ENCODE data around the gene DCXR.

GRCh38 chr17:82015311-82015971 lies 22.1 kb downstream of the DCXR start:
- TF ChIP-seq CTCF (IDR thresholded peaks at IDR 0.05; ENCODE audit: low read depth, low read length): no peak
- TF ChIP-seq EZH2phosphoT487 (IDR thresholded peaks at IDR 0.05; ENCODE audit: low read depth): no peak

All from OCI-LY3 (cell line).